Measurements from ENCODE around the gene SLC4A2.

The SLC4A2 gene

GRCh38 chr7:151109094-151110048 lies 50.0 kb downstream of the SLC4A2 start:
- H3K9ac ChIP-seq (ENCODE audit: low read length) = no peak overlapping the region
- H3K27ac ChIP-seq (ENCODE audit: low read length) = no peak overlapping the region
- H3K4me2 ChIP-seq (ENCODE audit: low read depth, low read length) = no peak overlapping the region
- no peaks in the 10 kb centered on the region for H3K9me3 ChIP-seq (replicated peaks; ENCODE audit: insufficient read depth, low read length)
- H3K79me2 ChIP-seq (ENCODE audit: low read length) = peaks cover 32% of the 10 kb centered on the region
- no peak overlapping the region for H3K4me3 ChIP-seq (ENCODE audit: low read length)
- H3K27me3 ChIP-seq (replicated peaks; ENCODE audit: insufficient read depth, low read length) = no peaks in the 10 kb centered on the region
- H3K9me2 ChIP-seq (replicated peaks; ENCODE audit: insufficient read depth, low read length) = no peaks in the 10 kb centered on the region
- no peak overlapping the region for H2AFZ ChIP-seq (ENCODE audit: low read length)
- TF ChIP-seq CTCF (IDR thresholded peaks at IDR 0.05; ENCODE audit: low read length) = no peak
- no peak for TF ChIP-seq EZH2 (optimal IDR thresholded peaks at IDR 0.05; ENCODE audit: low read depth, low read length)
- TF ChIP-seq EZH2phosphoT487 (IDR thresholded peaks at IDR 0.05; ENCODE audit: low read length) = no peak
- no peak for DNase-seq
- H3K36me3 ChIP-seq (replicated peaks; ENCODE audit: insufficient read depth, low read length) = no peaks in the 10 kb centered on the region
- peaks cover 4% of the 10 kb centered on the region; the same call in 1 of the 2 replicates for H4K20me1 ChIP-seq (ENCODE audit: insufficient read depth, low read length)
- no peaks in the 10 kb centered on the region for H3F3A ChIP-seq (ENCODE audit: insufficient read depth, low read length)
- H3K4me1 ChIP-seq (ENCODE audit: low read length) = no peaks in the 10 kb centered on the region

- H3K9me3 ChIP-seq (replicated peaks; ENCODE audit: insufficient read depth, low read length) = no peaks in the 10 kb centered on the region
- no peak for DNase-seq
- H3K27me3 ChIP-seq (replicated peaks; ENCODE audit: insufficient read depth, low read length) = no peaks in the 10 kb centered on the region
- no peak overlapping the region for H3K4me3 ChIP-seq (ENCODE audit: low read length)
- H2AFZ ChIP-seq (ENCODE audit: low read length) = no peak overlapping the region
- H3K9me2 ChIP-seq (replicated peaks; ENCODE audit: insufficient read depth, low read length) = no peaks in the 10 kb centered on the region
- H4K20me1 ChIP-seq (ENCODE audit: insufficient read depth, low read length) = peaks cover 4% of the 10 kb centered on the region; the same call in 1 of the 2 replicates
- no peak overlapping the region for H3K9ac ChIP-seq (ENCODE audit: low read length)
- TF ChIP-seq EZH2phosphoT487 (IDR thresholded peaks at IDR 0.05; ENCODE audit: low read length) (no peak), CTCF (IDR thresholded peaks at IDR 0.05; ENCODE audit: low read length) (no peak), EZH2 (optimal IDR thresholded peaks at IDR 0.05; ENCODE audit: low read depth, low read length) (no peak)
- H3K4me2 ChIP-seq (ENCODE audit: low read depth, low read length) = no peak overlapping the region
- no peaks in the 10 kb centered on the region for H3F3A ChIP-seq (ENCODE audit: insufficient read depth, low read length)
- no peaks in the 10 kb centered on the region for H3K36me3 ChIP-seq (replicated peaks; ENCODE audit: insufficient read depth, low read length)
- H3K4me1 ChIP-seq (ENCODE audit: low read length) = no peaks in the 10 kb centered on the region
- H3K27ac ChIP-seq (ENCODE audit: low read length) = no peak overlapping the region
- peaks cover 30% of the 10 kb centered on the region for H3K79me2 ChIP-seq (ENCODE audit: low read length)
These were observed 51.0 kb downstream of the SLC4A2 start for GRCh38 chr7:151110236-151110940.

GRCh38 chr7:151110941-151111645 lies 51.7 kb downstream of the SLC4A2 start:
- DNase-seq = peak; percentile 82

More at GRCh38 chr7:151110941-151111645, 51.7 kb downstream of the SLC4A2 start:
- Histone ChIP-seq H3K79me2 (ENCODE audit: low read length) (peaks cover 33% of the 10 kb centered on the region), H3K27ac (ENCODE audit: low read length) (no peak overlapping the region), H3K27me3 (replicated peaks; ENCODE audit: insufficient read depth, low read length) (no peaks in the 10 kb centered on the region), H3K9me3 (replicated peaks; ENCODE audit: insufficient read depth, low read length) (no peaks in the 10 kb centered on the region), H3K36me3 (replicated peaks; ENCODE audit: insufficient read depth, low read length) (no peaks in the 10 kb centered on the region), H3K4me1 (ENCODE audit: low read length) (no peaks in the 10 kb centered on the region), H2AFZ (ENCODE audit: low read length) (no peak overlapping the region), H3K4me3 (ENCODE audit: low read length) (no peak overlapping the region), H3K9ac (ENCODE audit: low read length) (no peak overlapping the region), H4K20me1 (ENCODE audit: insufficient read depth, low read length) (peaks cover 4% of the 10 kb centered on the region; the same call in 1 of the 2 replicates), H3K4me2 (ENCODE audit: low read depth, low read length) (no peak overlapping the region), H3F3A (ENCODE audit: insufficient read depth, low read length) (no peaks in the 10 kb centered on the region), H3K9me2 (replicated peaks; ENCODE audit: insufficient read depth, low read length) (no peaks in the 10 kb centered on the region)
- TF ChIP-seq CTCF (IDR thresholded peaks at IDR 0.05; ENCODE audit: low read length) (peak; percentile 95), EZH2phosphoT487 (IDR thresholded peaks at IDR 0.05; ENCODE audit: low read length) (no peak), EZH2 (optimal IDR thresholded peaks at IDR 0.05; ENCODE audit: low read depth, low read length) (no peak)

Measured in MM.1S (cell line).